Measurements from ENCODE around the gene AKAP9. TPM values are rescaled to one million over a fixed set of nuclear protein-coding genes. Genes with fewer than 3 reads are reported as not detected.

AKAP9 gene
- total and polyA plus RNA-seq, 12 donors = 22.7 to 122 (median 54.0) TPM

DNA sequence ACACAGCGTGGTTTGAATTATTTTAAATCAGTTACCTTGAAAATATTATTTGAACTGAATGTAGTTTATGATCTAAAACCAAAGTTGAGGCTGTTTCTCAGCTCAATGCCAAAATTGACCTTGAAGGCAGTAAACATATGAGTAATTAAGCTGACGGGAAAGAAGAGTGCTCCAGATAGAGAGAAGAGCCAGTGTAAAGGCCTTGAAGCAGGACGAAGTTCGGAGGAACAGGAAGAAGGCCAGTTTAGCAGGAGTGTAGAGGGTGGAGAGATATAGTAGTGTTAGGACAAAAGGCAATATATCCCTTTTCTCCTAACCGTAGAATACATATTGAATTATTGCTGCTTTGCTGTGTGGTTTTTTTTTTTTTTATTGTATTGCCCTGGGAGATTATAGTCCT is 130.4 kb downstream of the AKAP9 start:
- WGBS, 4 donors = 41 to 55% (median 51%) methylated on average over 5 of the region's 5 CpGs
- DNase-seq = peak; percentile 30 to 67 (median 61)
- TF ChIP-seq CTCF (IDR thresholded peaks at IDR 0.05) = no peak
- no peaks in the 10 kb centered on the region for H3K9me3 ChIP-seq (replicated peaks in 1 of 3)
- intact Hi-C loops (cut with DNase I) = no loop called here
- peaks cover 0 to 13% of the 10 kb centered on the region in 2 donors for H3K4me1 ChIP-seq (replicated peaks in 1 of 2)
- H3K27me3 ChIP-seq = no peaks in the 10 kb centered on the region
- peak overlapping the region in 3 of 5 donors; percentile 27 to 63 (median 56) for H3K27ac ChIP-seq
- H3K36me3 ChIP-seq (replicated peaks in 1 of 2) = peaks cover 0 to 4% of the 10 kb centered on the region in 2 donors
- no peak overlapping the region for H3K4me3 ChIP-seq

GRCh38 chr7:92072121-92072520 is 131.5 kb downstream of the AKAP9 start:
- H3K27ac ChIP-seq = no peak overlapping the region
- intact Hi-C loops (cut with DNase I) = no loop called here
- TF ChIP-seq POLR2A (IDR thresholded peaks at IDR 0.05) (no peak), CTCF (IDR thresholded peaks at IDR 0.05) (no peak)

DNA sequence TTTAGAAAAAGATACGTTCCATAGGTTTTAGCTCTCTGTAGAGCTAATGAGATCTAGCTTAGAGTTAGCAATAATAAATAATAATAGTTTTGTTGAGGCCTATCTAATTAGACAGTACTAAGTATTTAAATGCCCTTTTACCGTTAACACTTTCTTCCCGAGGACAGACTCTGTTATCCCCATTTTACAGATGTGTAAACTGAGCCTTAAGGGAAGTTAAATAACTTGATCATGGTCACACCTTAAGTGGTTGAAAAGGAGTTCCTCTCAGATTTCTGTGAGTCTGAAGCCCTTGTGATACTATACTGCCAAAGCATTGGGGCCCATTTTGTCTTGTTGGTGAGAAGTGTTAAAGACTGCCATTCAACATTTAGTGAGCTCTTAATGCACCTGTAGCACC is 132.0 kb downstream of the AKAP9 start:
- Histone ChIP-seq H3K27ac (no peak overlapping the region), H3K4me3 (no peak overlapping the region), H3K9me3 (replicated peaks in 1 of 3) (no peaks in the 10 kb centered on the region), H3K4me1 (replicated peaks in 1 of 2) (peaks cover 0 to 16% of the 10 kb centered on the region in 2 donors), H3K27me3 (no peaks in the 10 kb centered on the region), H3K36me3 (replicated peaks in 1 of 2) (peaks cover 0 to 7% of the 10 kb centered on the region in 2 donors)
- WGBS, 4 donors = 96 to 99% (median 98%) methylated on average over 3 of the region's 3 CpGs
- TF ChIP-seq CTCF (IDR thresholded peaks at IDR 0.05) (no peak), POLR2A (IDR thresholded peaks at IDR 0.05) (no peak)
- no peak for DNase-seq
- intact Hi-C loops (cut with DNase I) = no loop called here

More at GRCh38 chr7:92072121-92072520, 131.5 kb downstream of the AKAP9 start:
- 33 to 54% (median 37%) methylated on average over 1 of the region's 1 CpG for WGBS, 4 donors
- no peak for DNase-seq
- no peaks in the 10 kb centered on the region for H3K27me3 ChIP-seq
- peaks cover 0 to 5% of the 10 kb centered on the region in 2 donors for H3K36me3 ChIP-seq (replicated peaks in 1 of 2)
- H3K4me3 ChIP-seq = no peak overlapping the region
- peaks cover 0 to 16% of the 10 kb centered on the region in 2 donors for H3K4me1 ChIP-seq (replicated peaks in 1 of 2)
- no peaks in the 10 kb centered on the region for H3K9me3 ChIP-seq (replicated peaks in 1 of 3)

DNA sequence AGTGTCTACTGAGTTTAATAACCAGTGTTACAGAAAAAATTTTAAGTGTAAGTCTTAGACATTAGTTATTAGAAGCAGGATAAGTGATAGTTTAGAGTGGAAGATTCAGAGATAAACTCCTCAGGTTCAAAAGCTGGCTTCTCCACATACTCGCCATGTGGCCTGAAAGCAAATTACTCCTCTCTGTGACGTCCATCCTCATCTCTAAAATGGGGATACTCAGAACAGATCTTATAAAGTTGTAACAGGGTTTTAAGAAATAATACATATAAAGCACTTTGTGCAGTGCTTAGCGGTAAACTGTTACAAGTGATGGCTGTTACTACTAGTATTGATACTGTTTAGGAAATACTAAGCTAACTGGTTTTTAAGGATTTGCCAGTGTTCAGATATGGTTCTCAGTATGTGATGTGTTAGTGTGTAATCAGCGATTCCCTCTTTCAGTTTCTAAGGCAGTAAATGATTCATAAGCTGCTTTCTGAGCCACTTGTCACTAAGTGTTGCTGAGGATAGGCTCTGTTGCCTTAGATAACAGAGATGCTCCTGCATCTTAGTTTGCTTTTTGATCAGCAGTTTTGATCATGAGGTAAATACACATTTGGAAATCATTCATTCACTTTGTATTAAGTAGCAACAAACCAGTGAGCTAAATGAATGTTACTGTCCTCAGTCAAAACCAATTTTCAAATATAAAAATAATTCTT is 134.9 kb downstream of the AKAP9 start:
- Histone ChIP-seq H3K27ac (no peak overlapping the region), H3K4me1 (replicated peaks in 1 of 2) (peaks cover 0 to 16% of the 10 kb centered on the region in 2 donors), H3K27me3 (no peaks in the 10 kb centered on the region), H3K4me3 (no peak overlapping the region), H3K9me3 (replicated peaks in 1 of 3) (no peaks in the 10 kb centered on the region), H3K36me3 (replicated peaks in 1 of 2) (peaks cover 0 to 20% of the 10 kb centered on the region in 2 donors)
- intact Hi-C loops (cut with DNase I) = no loop called here
- 77 to 91% (median 83%) methylated on average over 4 of the region's 4 CpGs for WGBS, 4 donors
- TF ChIP-seq CTCF (IDR thresholded peaks at IDR 0.05) (no peak), POLR2A (IDR thresholded peaks at IDR 0.05) (no peak)
- DNase-seq = no peak
